Measurements from ENCODE around the gene CDC26. TPM values are rescaled to one million over a fixed set of nuclear protein-coding genes. Genes with fewer than 3 reads are reported as not detected.
A peak's percentile ranks its signal among the peaks of the same experiment; 100 is the strongest.

The CDC26 gene
- total RNA-seq, 2 experiments from 2014 or later = 29.9 to 39.9 TPM

DNA sequence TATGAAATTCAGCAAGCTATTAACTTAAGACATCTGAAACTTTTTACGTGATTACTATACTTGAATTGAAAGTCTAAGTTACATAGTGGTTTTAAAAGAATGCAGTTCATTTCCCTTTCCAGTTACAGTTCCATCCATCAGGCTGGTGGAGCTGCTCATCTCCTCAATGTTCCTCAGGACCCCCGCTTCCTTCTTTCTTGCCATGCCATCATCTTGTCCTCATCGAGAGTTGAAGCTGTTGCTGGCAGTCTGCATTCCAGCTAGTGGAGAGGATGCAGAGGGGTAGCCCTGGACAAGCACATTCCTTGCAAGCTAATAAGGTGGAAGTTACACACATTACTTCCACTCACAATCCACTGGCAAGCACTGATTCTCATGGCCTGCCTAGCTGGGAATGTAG lies 36.6 kb upstream of the CDC26 start:
- POLR2A ChIA-PET = interaction anchor here (0.7 kb wide), 1 partner anchor 37 kb away, joined by 3 read pairs; the partner anchor contains the start of genes CDC26 and PRPF4
- no peak overlapping the region for H3K4me2 ChIP-seq (ENCODE audit: low read length)
- intact Hi-C loops (cut with micrococcal nuclease; ENCODE audit: unreplicated experiment) = no loop called here

DNA sequence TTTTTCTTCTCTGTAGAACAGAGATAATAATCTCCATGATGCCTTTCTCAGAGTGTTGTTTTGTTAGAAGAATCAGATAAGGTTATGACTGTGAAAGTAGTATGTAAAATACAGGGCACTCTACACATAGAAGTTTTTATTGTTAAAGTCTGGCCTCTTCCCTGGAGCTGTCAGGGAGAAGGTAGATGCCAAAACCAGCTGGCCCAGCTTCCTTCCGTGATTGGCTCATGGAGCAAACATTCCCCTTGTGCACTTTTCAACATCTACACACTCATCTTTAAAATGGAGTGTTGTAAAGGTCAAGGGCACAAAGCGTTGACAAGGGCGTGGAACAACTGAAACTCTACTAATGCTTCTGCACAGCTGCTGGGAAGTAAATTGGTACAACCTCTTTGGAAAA lies 35.2 kb upstream of the CDC26 start:
- Histone ChIP-seq H3K9me2 (ENCODE audit: insufficient read depth, low read length) (no peaks in the 10 kb centered on the region), H4K20me1 (ENCODE audit: insufficient read depth, low read length) (no peaks in the 10 kb centered on the region), H2AFZ (ENCODE audit: low read length) (no peak overlapping the region), H3K9me3 (ENCODE audit: low read length) (no peaks in the 10 kb centered on the region), H3K4me1 (ENCODE audit: insufficient read depth, low read length, poor library complexity, severe bottlenecking) (no peaks in the 10 kb centered on the region), H3K27ac (ENCODE audit: low read depth, low read length, poor library complexity, severe bottlenecking) (no peak overlapping the region), H3K4me2 (ENCODE audit: low read length) (no peak overlapping the region), H3K36me3 (ENCODE audit: insufficient read depth, low read length) (no peaks in the 10 kb centered on the region), H3K4me3 (ENCODE audit: low read depth, low read length, poor library complexity, severe bottlenecking) (no peak overlapping the region), H3K79me2 (ENCODE audit: insufficient read depth, low read depth, low read length) (no peaks in the 10 kb centered on the region)
- TF ChIP-seq, protein P1, sequence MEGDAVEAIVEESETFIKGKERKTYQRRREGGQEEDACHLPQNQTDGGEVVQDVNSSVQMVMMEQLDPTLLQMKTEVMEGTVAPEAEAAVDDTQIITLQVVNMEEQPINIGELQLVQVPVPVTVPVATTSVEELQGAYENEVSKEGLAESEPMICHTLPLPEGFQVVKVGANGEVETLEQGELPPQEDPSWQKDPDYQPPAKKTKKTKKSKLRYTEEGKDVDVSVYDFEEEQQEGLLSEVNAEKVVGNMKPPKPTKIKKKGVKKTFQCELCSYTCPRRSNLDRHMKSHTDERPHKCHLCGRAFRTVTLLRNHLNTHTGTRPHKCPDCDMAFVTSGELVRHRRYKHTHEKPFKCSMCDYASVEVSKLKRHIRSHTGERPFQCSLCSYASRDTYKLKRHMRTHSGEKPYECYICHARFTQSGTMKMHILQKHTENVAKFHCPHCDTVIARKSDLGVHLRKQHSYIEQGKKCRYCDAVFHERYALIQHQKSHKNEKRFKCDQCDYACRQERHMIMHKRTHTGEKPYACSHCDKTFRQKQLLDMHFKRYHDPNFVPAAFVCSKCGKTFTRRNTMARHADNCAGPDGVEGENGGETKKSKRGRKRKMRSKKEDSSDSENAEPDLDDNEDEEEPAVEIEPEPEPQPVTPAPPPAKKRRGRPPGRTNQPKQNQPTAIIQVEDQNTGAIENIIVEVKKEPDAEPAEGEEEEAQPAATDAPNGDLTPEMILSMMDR (conservative IDR thresholded peaks at IDR 0.05; ENCODE audit: low read length) = no peak
- no peak for TF ChIP-seq EZH2phosphoT487 (IDR thresholded peaks at IDR 0.05; ENCODE audit: borderline replicate concordance, low read depth, low read length)
- POLR2A ChIA-PET = no interaction called here
- no peak for DNase-seq (ENCODE audit: low spot score)
- CTCF ChIA-PET (ENCODE audit: unreplicated experiment) = interaction anchor here (0.5 kb wide), 1 partner anchor 148 kb away, joined by 3 read pairs; no protein-coding TSS in a partner anchor
- BruUV-seq (replicated peaks) = no TSS peak
- intact Hi-C loops (cut with micrococcal nuclease; ENCODE audit: unreplicated experiment) = no loop called here

More for the DNA sequence above, 36.6 kb upstream of the CDC26 start:
- Histone ChIP-seq H3K4me1 (ENCODE audit: insufficient read depth, low read length, poor library complexity, severe bottlenecking) (no peaks in the 10 kb centered on the region), H3K9me3 (ENCODE audit: low read length) (no peaks in the 10 kb centered on the region), H2AFZ (ENCODE audit: low read length) (no peak overlapping the region), H3K9me2 (ENCODE audit: insufficient read depth, low read length) (no peaks in the 10 kb centered on the region), H3K27ac (ENCODE audit: low read depth, low read length, poor library complexity, severe bottlenecking) (no peak overlapping the region), H4K20me1 (ENCODE audit: insufficient read depth, low read length) (no peaks in the 10 kb centered on the region), H3K79me2 (ENCODE audit: insufficient read depth, low read depth, low read length) (no peaks in the 10 kb centered on the region), H3K4me3 (ENCODE audit: low read depth, low read length, poor library complexity, severe bottlenecking) (no peak overlapping the region), H3K36me3 (ENCODE audit: insufficient read depth, low read length) (no peaks in the 10 kb centered on the region)
- TF ChIP-seq EZH2phosphoT487 (IDR thresholded peaks at IDR 0.05; ENCODE audit: borderline replicate concordance, low read depth, low read length) = no peak
- TF ChIP-seq, protein P1 (conservative IDR thresholded peaks at IDR 0.05; ENCODE audit: low read length) = no peak
- no TSS peak for BruUV-seq (replicated peaks)
- no peak for DNase-seq (ENCODE audit: low spot score)
- CTCF ChIA-PET (ENCODE audit: unreplicated experiment) = interaction anchor here (0.9 kb wide), 1 partner anchor 270 kb away, joined by 3 read pairs; no protein-coding TSS in a partner anchor

DNA sequence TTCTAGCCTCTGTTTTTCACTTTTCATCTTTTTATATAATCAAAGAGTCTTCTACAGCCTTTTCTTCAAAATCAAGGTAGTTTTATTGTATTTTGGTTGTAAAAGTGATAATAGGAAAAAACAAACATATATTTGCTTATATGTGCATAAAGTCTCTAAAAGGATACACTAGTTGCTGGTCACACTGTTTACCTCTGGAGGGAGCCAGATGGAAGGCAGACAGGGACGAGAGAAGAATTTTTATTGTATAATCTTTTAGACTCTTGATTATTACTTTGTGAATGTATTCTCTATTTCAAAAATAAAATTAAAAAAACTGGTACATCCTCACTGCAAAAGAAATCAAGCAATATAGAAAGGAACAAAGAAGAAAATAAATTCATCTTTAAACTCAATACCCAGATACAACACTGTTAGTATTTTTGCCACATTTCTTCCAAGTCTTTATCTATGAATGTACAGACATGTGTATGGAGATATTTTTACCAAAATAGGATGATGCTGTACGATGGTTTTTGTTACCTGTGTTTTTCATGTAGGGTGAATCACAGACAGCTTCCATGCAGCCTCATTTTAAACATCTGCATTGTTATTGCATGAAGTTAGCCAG lies 33.9 kb upstream of the CDC26 start:
- ChIA-PET POLR2A (interaction anchor here (0.7 to 1.0 kb wide), 3 partner anchors 36 to 316 kb away, joined by 3 to 4 read pairs (median 4); no protein-coding TSS in a partner anchor), CTCF (ENCODE audit: unreplicated experiment) (no interaction called here)
- intact Hi-C loops (cut with micrococcal nuclease; ENCODE audit: unreplicated experiment) = loop anchor here (1.0 to 10.0 kb wide), 4 partner anchors 92 to 347 kb away; partner anchors contain the start of gene ALAD
- Histone ChIP-seq H3K4me1 (ENCODE audit: insufficient read depth, low read length, poor library complexity, severe bottlenecking) (no peaks in the 10 kb centered on the region), H2AFZ (ENCODE audit: low read length) (no peak overlapping the region), H3K79me2 (ENCODE audit: insufficient read depth, low read depth, low read length) (no peaks in the 10 kb centered on the region), H3K4me2 (ENCODE audit: low read length) (no peak overlapping the region), H3K9me2 (ENCODE audit: insufficient read depth, low read length) (no peaks in the 10 kb centered on the region), H4K20me1 (ENCODE audit: insufficient read depth, low read length) (no peaks in the 10 kb centered on the region), H3K9me3 (ENCODE audit: low read length) (no peaks in the 10 kb centered on the region), H3K4me3 (ENCODE audit: low read depth, low read length, poor library complexity, severe bottlenecking) (no peak overlapping the region), H3K27ac (ENCODE audit: low read depth, low read length, poor library complexity, severe bottlenecking) (no peak overlapping the region), H3K36me3 (ENCODE audit: insufficient read depth, low read length) (no peaks in the 10 kb centered on the region)
- no peak for TF ChIP-seq EZH2phosphoT487 (IDR thresholded peaks at IDR 0.05; ENCODE audit: borderline replicate concordance, low read depth, low read length)
- TF ChIP-seq, protein P1 (conservative IDR thresholded peaks at IDR 0.05; ENCODE audit: low read length) = peak; percentile 95
- DNase-seq (ENCODE audit: low spot score) = peak; percentile 44
- BruUV-seq (replicated peaks) = no TSS peak

Data from OCI-LY7 (cell line).